HL-60 (cell line): ENCODE measurements around the gene FGF14.

Source experiments
- DNase-seq, 2 experiments: peaks; one replicate each; pipeline ENCODE4 v3.0.0-alpha.2; 2010 to 2020; ENCODE audit warnings: low read depth in 1 of 2, low spot score in 1 of 2
- H3K27ac ChIP-seq: fragments of 250-450 bp; sonication (Bioruptor Pico); replicated peaks from 2 replicates; pipeline ENCODE4 v1.5.1; 2020; ENCODE audit warnings: mild to moderate bottlenecking, moderate library complexity
- H3K27me3 ChIP-seq: fragments of 250-450 bp; sonication (Bioruptor Pico); 2 replicates; pipeline ENCODE4 v1.5.1; 2021; ENCODE audit warnings: mild to moderate bottlenecking, moderate library complexity; ENCODE audit not compliant: insufficient read depth, poor library complexity, severe bottlenecking
- H3K4me3 ChIP-seq: replicated peaks from 2 replicates; pipeline ENCODE4 v1.5.1; 2011; ENCODE audit warnings: mild to moderate bottlenecking, control low read depth, low read length; ENCODE audit not compliant: insufficient read depth
- CTCF ChIP-seq: IDR thresholded peaks from one replicate; pipeline ENCODE4 v1.5.1; 2011; ENCODE audit warnings: low read length, control low read depth, inconsistent platforms; ENCODE audit not compliant: insufficient read depth
- GABPA ChIP-seq: IDR thresholded peaks from 2 replicates; pipeline ENCODE4 v1.6.1; 2012; ENCODE audit warnings: low read depth
- POLR2AphosphoS5 ChIP-seq: IDR thresholded peaks from 2 replicates; pipeline ENCODE4 v1.6.1; 2012; ENCODE audit warnings: low read depth
- REST ChIP-seq: IDR thresholded peaks from 2 replicates; pipeline ENCODE4 v1.6.1; 2012; ENCODE audit warnings: low read depth; ENCODE audit not compliant: insufficient replicate concordance
- SPI1 ChIP-seq: IDR thresholded peaks from 2 replicates; pipeline ENCODE4 v1.6.1; 2012; ENCODE audit warnings: low read depth, mild to moderate bottlenecking, borderline replicate concordance

Gene FGF14

GRCh38 chr13:102395939-102396338, 5.9 kb downstream of the FGF14 start:
- no peak overlapping the region for H3K4me3 ChIP-seq
- TF ChIP-seq POLR2AphosphoS5 (no peak), REST (no peak), SPI1 (no peak)
- DNase-seq: no peak
- peaks cover 36% of the 10 kb centered on the region for H3K27me3 ChIP-seq
- no peak overlapping the region for H3K27ac ChIP-seq

- Histone ChIP-seq H3K4me3 (no peak overlapping the region), H3K27ac (no peak overlapping the region), H3K27me3 (peaks cover 28% of the 10 kb centered on the region)
- DNase-seq: no peak
- TF ChIP-seq SPI1: no peak
- TF ChIP-seq POLR2AphosphoS5: no peak
- no peak for TF ChIP-seq GABPA
- TF ChIP-seq CTCF: no peak
- no peak for TF ChIP-seq REST
These were observed 6.7 kb downstream of the FGF14 start for GRCh38 chr13:102395174-102395573.

- Histone ChIP-seq H3K27ac (peak overlapping the region; percentile 81), H3K4me3 (peak overlapping the region; percentile 85), H3K27me3 (peaks cover 20% of the 10 kb centered on the region)
- TF ChIP-seq GABPA: peak; percentile 43
- no peak for TF ChIP-seq SPI1
- peak; percentile 15 for TF ChIP-seq REST
- TF ChIP-seq POLR2AphosphoS5: 0 out of 2 replicates have a peak, but pooled peaks have one; percentile 56
- peak; percentile 7 for TF ChIP-seq CTCF
- peak; percentile 90 to 97 for DNase-seq
These were observed 7.4 kb downstream of the FGF14 start for GRCh38 chr13:102394158-102395053.
